Measurements from ENCODE around the gene RSRC1. TPM values are rescaled to one million over a fixed set of nuclear protein-coding genes. Genes with fewer than 3 reads are reported as not detected.
"Not testable (repeated sequence)": the region's sequence is repeated elsewhere in the genome, so short reads cannot be mapped to it uniquely, and the experiment has no call there.

RSRC1 gene
- polyA plus RNA-seq, 6 donors from 2014 or later = 36.5 to 50.2 (median 42.7) TPM

DNA sequence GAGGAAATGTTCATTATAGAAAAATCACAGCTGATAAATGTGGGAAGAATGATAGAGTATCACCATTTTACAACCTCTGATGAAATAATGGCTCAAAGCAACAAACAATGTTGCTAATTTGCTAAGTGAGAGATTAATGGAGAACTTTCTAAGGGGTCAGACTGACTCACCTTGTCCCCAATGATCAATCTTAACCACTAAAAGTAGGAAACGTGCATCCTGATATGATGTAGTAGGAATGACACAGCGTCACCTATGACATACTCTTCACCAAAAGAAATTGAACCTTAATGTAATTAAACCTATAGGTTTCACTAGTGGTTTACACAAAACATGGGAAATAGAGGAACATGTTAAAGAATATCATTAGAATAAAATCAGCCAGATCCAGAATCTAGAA is 426.0 kb downstream of the RSRC1 start:
- DNase-seq (no peak), ATAC-seq (ENCODE audit: low read depth in 2 of 2) (no peak)
- no peaks in the 10 kb centered on the region for H3K4me1 Mint-ChIP-seq
- no peaks in the 10 kb centered on the region for H3K9me3 Mint-ChIP-seq
- no peaks in the 10 kb centered on the region for H3K27me3 Mint-ChIP-seq
- H3K36me3 Mint-ChIP-seq = no peaks in the 10 kb centered on the region
- H3K4me3 Mint-ChIP-seq = no peak overlapping the region
- no peak overlapping the region for H3K27ac Mint-ChIP-seq

DNA sequence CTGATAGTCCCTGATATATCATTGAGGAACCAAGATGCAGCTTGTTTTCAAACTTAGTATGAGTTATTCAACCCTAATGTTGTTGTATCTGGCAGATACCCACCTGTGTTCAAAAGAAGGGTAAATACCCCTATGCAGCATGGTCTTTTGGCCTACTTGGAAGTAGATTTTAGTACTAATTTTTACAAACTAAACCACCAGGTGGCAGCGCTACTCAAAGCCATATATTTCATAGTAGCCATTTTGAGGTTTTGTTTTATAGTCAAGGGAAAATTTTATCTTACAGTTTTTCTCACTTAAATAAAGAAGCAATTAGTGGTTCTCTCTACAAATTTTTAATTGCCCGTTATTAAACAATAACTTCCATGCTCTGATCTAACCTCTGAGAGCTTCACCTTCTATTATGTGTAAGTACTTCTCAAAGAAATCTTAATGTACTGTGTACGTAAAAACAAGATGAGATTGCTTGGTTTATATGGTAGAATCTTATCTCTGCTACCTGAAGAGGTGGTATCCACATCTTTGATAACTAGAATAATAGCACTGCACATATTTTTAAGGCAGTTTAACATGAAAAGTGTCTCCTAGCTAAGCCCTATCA is 429.6 kb downstream of the RSRC1 start:
- H3K4me3 Mint-ChIP-seq = no peak overlapping the region
- H3K4me1 Mint-ChIP-seq = no peaks in the 10 kb centered on the region
- peak; percentile 11 for DNase-seq
- H3K9me3 Mint-ChIP-seq = no peaks in the 10 kb centered on the region
- H3K36me3 Mint-ChIP-seq = peaks cover 0 to 10% of the 10 kb centered on the region in 2 donors
- no peaks in the 10 kb centered on the region for H3K27me3 Mint-ChIP-seq
- H3K27ac Mint-ChIP-seq = no peak overlapping the region
- ATAC-seq (ENCODE audit: low read depth in 2 of 2) = peak in 1 of 2 donors; percentile 45

DNA sequence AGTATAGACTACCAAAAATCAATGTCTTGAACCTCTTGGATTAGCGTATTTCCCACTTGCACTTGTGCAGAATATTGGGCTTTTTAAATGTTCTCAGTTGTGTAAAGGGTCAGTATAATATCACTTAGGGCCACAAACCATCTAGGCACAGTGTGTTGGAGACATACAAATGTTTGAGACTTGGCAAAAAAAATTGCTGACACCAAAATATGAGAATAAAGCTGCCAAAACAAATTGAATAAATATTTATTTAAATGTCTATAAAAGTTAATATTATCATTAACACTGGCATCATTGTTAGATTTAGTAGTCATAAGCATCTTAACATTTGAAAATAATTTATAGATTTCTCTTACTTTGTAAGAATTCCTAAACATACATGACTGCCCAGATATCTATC is 430.2 kb downstream of the RSRC1 start:
- no peaks in the 10 kb centered on the region for H3K27me3 Mint-ChIP-seq
- no peaks in the 10 kb centered on the region for H3K9me3 Mint-ChIP-seq
- no peaks in the 10 kb centered on the region for H3K4me1 Mint-ChIP-seq
- DNase-seq (no peak), ATAC-seq (ENCODE audit: low read depth in 2 of 2) (no peak)
- no peak overlapping the region for H3K27ac Mint-ChIP-seq
- no peak overlapping the region for H3K4me3 Mint-ChIP-seq
- H3K36me3 Mint-ChIP-seq = peaks cover 0 to 10% of the 10 kb centered on the region in 2 donors

DNA sequence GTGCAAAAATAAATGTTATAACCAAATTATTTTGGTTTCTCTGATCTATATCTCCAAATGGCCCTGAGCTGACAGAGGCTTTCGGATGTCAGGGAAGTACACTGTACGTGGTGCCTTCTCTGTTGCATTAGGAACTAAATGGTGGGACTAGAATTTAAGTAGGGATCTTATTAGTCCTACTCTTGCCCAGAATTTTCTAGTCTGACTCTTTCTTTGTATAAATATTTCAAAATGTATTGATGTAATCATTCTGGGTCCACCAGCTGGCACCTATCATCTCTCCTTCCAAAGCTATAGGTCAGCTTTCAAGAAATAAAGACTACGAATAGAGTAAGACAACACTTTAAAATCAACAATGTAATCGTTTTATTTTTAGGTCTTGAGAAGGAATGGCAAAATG is 438.8 kb downstream of the RSRC1 start:
- Mint-ChIP-seq H3K4me1 (no peaks in the 10 kb centered on the region), H3K9me3 (peaks cover 0 to 9% (median 2%) of the 10 kb centered on the region in 7 donors), H3K27ac (no peak overlapping the region), H3K4me3 (no peak overlapping the region), H3K27me3 (no peaks in the 10 kb centered on the region), H3K36me3 (peaks cover 6 to 15% of the 10 kb centered on the region in 2 donors)
- DNase-seq (no peak), ATAC-seq (ENCODE audit: low read depth in 2 of 2) (no peak)

DNA sequence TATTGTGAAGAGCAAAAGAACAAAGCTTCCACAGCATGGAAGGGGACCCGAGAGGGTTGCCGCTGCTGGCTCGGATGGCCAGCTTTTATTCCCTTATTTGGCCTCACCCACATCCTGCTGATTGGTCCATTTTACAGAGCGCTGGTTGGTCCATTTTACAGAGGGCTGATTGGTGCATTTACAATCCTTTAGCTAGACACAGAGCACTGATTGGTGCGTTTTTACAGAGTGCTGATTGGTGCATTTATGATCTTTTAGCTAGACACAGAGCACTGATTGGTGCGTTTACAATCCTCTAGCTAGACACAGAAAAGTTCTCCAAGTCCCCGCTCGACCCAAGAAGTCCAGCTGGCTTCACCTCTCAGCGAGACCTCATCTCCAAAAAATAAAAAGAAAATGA is 440.0 kb downstream of the RSRC1 start:
- not testable (repeated sequence) for H3K4me3 Mint-ChIP-seq; DNase-seq; H3K27ac Mint-ChIP-seq; H3K4me1 Mint-ChIP-seq; H3K27me3 Mint-ChIP-seq; H3K9me3 Mint-ChIP-seq; ATAC-seq (ENCODE audit: low read depth in 2 of 2)
- peaks cover 6 to 11% of the 10 kb centered on the region in 2 donors for H3K36me3 Mint-ChIP-seq

DNA sequence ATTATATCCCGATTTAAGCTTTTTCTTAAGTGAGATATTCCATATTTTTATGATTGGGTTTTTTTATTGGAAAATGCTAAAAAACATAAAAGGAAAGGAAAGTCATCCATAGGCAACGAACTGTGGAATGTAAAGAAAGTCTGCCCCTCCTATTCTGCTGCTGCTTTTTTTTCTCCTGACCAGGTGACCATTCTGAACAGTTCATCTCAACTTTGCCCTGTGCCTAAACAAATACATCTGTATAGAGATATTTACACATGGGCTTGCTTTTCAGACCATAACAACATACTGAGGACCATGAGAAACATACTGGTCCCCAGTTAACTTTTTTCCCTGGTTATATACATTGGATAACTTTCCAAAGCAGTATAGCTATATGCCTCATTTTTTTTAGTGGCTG is 442.2 kb downstream of the RSRC1 start:
- no peak for DNase-seq
- Mint-ChIP-seq H3K27me3 (peaks cover 0 to 3% (median 0%) of the 10 kb centered on the region in 3 donors), H3K4me1 (no peaks in the 10 kb centered on the region), H3K27ac (no peak overlapping the region), H3K4me3 (no peak overlapping the region), H3K9me3 (peaks cover 0 to 9% (median 4%) of the 10 kb centered on the region in 7 donors), H3K36me3 (peaks cover 2 to 3% of the 10 kb centered on the region in 2 donors)
- no peak for ATAC-seq (ENCODE audit: low read depth in 2 of 2)

DNA sequence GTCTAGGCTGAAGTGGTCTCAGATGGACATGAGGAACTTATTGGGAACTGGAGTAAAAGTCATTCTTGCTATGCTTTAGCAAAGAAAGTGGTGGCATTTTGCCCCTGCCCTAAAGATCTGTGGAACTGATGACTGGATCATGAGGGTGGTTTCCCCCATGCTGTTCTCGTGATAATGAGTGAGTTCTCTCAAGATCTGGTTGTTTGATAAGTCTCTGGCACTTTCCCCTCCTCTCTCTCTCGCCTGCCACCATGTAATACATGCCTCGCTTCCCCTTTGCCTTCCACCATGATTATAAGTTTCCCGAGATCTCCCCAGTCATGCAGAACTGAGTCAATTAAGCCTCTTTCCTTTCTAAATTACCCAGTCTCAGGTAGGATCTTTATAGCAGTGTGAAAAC is 449.6 kb downstream of the RSRC1 start:
- no peak for DNase-seq
- ATAC-seq (ENCODE audit: low read depth in 2 of 2) = no peak
- Mint-ChIP-seq H3K9me3 (peaks cover 0 to 3% (median 0%) of the 10 kb centered on the region in 7 donors), H3K27ac (no peak overlapping the region), H3K4me1 (no peaks in the 10 kb centered on the region), H3K36me3 (no peaks in the 10 kb centered on the region), H3K4me3 (peak overlapping the region in 1 of 8 donors; percentile 1), H3K27me3 (peaks cover 5 to 20% (median 12%) of the 10 kb centered on the region in 3 donors)

DNA sequence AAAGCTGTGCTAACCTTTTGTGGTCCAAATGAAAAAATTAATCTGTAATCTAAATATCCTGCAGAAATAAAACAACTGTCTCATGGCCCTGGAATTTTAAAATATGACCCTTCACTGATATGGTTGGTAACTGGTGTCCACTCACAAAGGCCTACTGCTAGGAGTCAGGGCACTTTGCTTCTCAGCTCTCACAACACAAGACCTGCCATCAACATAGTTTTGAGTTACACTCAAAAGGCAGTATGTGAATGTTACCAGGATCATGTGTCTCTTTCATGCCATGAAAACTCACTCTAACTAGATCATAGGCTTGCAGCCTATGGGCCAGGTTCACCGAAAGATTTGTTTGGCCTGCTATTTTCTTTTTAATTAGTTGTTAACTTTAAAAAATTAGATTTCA is 451.1 kb downstream of the RSRC1 start:
- DNase-seq (no peak), ATAC-seq (ENCODE audit: low read depth in 2 of 2) (no peak)
- H3K27me3 Mint-ChIP-seq = peaks cover 5 to 27% (median 12%) of the 10 kb centered on the region in 3 donors

DNA sequence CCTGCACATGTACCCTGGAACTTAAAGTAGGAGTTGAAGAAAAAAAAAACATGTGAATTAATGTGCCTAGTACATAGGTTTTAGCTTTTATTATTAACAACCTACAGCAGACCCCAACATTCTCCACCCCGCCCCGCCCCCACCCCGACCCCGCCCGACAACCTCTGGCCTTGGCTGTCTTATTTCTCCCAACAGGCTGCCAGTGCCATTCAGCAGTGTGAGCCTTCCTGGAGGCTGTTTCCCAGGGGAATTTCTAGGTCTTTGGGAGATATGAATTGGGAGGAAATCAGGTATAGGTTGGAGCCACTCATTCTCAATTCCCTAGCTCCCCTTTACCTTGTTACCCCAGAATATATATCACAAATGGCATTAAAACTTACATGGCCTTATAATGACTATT is 452.8 kb downstream of the RSRC1 start:
- Mint-ChIP-seq H3K27me3 (peaks cover 6 to 38% (median 14%) of the 10 kb centered on the region in 3 donors), H3K36me3 (no peaks in the 10 kb centered on the region), H3K4me3 (no peak overlapping the region), H3K4me1 (no peaks in the 10 kb centered on the region), H3K9me3 (peaks cover 0 to 12% (median 3%) of the 10 kb centered on the region in 7 donors), H3K27ac (no peak overlapping the region)
- no peak for DNase-seq
- ATAC-seq (ENCODE audit: low read depth in 2 of 2) = no peak

More for the DNA sequence above, 451.1 kb downstream of the RSRC1 start:
- Mint-ChIP-seq H3K4me1 (no peaks in the 10 kb centered on the region), H3K9me3 (peaks cover 0 to 11% (median 6%) of the 10 kb centered on the region in 7 donors), H3K36me3 (no peaks in the 10 kb centered on the region), H3K4me3 (no peak overlapping the region), H3K27ac (no peak overlapping the region)

DNA sequence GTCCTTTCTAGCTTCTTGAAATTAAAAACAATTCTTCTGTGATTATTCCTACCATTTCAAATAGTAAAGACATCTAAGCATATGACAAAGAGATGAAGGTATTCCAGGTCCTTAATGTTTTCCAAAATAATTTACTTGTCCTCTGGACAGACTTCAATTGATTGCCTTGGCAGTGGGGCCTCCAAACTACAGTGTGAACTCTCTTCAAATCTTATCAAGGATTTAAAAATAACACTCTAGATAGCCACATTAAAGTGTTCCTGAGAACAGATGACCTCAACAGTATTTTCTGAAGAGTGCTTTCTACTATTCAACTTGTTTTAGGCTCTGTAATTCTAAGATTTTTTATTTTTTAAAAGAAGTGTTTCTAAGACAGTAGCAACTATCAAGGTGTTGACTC is 453.2 kb downstream of the RSRC1 start:
- Mint-ChIP-seq H3K27ac (no peak overlapping the region), H3K9me3 (peaks cover 0 to 12% (median 3%) of the 10 kb centered on the region in 7 donors), H3K4me1 (no peaks in the 10 kb centered on the region), H3K36me3 (no peaks in the 10 kb centered on the region), H3K27me3 (peaks cover 6 to 42% (median 18%) of the 10 kb centered on the region in 3 donors), H3K4me3 (no peak overlapping the region)
- ATAC-seq (ENCODE audit: low read depth in 2 of 2) (no peak), DNase-seq (no peak)

DNA sequence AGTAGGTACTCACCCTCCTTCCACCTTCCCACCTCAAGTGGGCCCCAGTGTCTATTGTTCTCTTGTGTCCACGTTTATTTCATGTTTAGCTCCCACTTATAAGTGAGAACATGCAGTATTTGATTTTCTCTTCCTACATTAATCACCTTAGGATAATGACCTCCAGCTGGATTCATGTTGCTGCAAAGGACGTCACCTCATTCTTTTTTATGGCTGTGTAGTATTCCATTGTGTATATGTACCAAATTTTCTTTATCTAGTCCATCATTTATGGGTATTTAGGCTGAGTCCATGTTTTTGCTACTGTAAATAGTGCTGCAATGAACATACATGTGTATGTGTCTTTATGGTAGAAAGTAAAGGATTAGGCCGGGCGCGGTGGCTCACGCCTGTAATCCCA is 455.2 kb downstream of the RSRC1 start:
- Mint-ChIP-seq H3K9me3 (peaks cover 0 to 13% (median 4%) of the 10 kb centered on the region in 7 donors), H3K36me3 (peaks cover 0 to 8% of the 10 kb centered on the region in 2 donors), H3K27ac (peak overlapping the region in 1 of 6 donors; percentile 17), H3K27me3 (peaks cover 17 to 50% (median 21%) of the 10 kb centered on the region in 3 donors), H3K4me3 (peak overlapping the region in 1 of 8 donors; percentile 35), H3K4me1 (no peaks in the 10 kb centered on the region)
- no peak for ATAC-seq (ENCODE audit: low read depth in 2 of 2)
- no peak for DNase-seq

DNA sequence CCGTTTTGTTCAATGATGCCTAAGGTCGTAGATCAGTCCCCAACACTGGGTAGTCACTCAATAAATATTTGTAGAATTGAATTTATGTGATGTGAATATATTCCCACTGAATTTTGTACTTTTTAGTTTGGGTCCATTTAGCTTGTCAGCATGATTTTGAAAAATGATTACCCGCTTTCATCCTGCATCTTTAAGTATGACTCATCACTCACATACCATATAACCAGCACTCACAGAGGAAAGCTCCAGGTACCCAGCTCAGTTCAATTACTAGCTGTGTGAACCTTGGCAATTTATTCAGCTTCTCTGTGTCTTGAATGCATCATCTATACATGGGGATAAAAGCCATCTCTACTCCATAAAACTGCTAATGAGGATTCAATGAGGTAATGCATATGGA is 458.9 kb downstream of the RSRC1 start:
- no peak for DNase-seq
- Mint-ChIP-seq H3K4me3 (no peak overlapping the region), H3K36me3 (peaks cover 0 to 17% of the 10 kb centered on the region in 2 donors), H3K27ac (no peak overlapping the region), H3K27me3 (peaks cover 37 to 68% (median 41%) of the 10 kb centered on the region in 3 donors), H3K4me1 (peaks cover 6 to 13% (median 10%) of the 10 kb centered on the region in 3 donors), H3K9me3 (peaks cover 0 to 18% (median 7%) of the 10 kb centered on the region in 7 donors)
- ATAC-seq (ENCODE audit: low read depth in 2 of 2) = no peak

DNA sequence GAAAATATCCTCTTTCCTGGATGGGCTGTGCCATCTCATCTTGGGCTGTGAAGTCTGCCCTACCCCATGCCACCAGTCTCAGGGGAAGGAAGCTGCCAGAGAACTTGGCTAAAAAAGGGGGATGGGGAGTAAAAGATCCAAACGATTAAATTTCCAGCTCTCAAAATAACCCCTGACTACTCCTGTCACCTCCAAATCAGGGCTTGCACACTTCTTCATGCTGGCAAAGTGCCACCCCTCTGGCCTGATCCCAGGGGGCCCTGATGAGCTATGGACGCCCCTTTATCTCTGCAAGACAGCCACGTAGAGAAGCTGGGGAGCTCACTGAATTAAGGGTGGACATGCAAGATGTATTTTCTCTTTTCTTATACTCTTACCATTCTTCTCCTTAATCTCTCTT is 459.9 kb downstream of the RSRC1 start:
- Mint-ChIP-seq H3K36me3 (peaks cover 0 to 17% of the 10 kb centered on the region in 2 donors), H3K4me3 (peak overlapping the region in 1 of 8 donors; percentile 74), H3K4me1 (peaks cover 6 to 13% (median 10%) of the 10 kb centered on the region in 3 donors), H3K9me3 (peaks cover 0 to 18% (median 7%) of the 10 kb centered on the region in 7 donors), H3K27ac (peak overlapping the region in 2 of 6 donors; percentile 15 to 74), H3K27me3 (peaks cover 37 to 68% (median 41%) of the 10 kb centered on the region in 3 donors)
- no peak for DNase-seq
- no peak for ATAC-seq (ENCODE audit: low read depth in 2 of 2)

DNA sequence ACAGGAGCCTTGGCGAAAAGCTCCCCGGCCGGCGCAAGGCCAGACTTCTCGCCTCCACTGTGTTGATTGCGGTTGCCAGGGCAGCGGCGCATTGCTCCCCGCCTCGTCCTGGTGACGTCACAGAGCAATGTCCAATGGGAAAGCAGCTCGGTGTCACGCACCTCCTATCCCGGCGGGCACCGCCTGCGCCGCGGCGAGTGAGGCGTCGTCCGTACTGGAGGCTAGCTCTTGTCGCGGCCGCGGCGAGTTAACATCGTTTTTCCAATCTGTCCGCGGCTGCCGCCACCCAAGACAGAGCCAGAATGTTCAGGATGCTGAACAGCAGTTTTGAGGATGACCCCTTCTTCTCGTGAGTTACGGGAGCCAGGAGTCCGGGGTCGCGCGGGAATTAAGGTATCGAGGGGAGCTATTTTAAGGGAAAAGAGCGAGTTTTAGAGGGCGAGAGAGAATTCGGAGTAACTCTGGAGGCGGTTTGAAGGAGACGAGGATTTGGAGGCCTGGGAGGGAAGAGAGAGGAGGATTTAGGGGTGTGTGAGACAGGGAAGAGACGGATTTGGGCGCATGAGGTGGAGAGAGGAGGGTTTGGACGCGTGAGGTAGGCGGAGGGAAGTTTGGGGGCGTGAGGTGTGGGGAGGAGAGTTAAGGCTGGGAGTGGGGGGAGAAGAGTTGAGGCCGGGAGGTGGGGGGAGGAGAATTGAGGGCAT is 461.3 kb downstream of the RSRC1 start, which contains the start of gene MLF1:
Gene MLF1, plus strand, starts transcription at position 196 of the 704 bp plus-strand sequence. Its CDS starts 107 bp downstream, at position 303.
- peak; percentile 96 to 98 for ATAC-seq (ENCODE audit: low read depth in 2 of 2)
- H3K27ac Mint-ChIP-seq = peak within 1 kb of the TSS; percentile 71 to 95 (median 87)

More for the DNA sequence above, 461.3 kb downstream of the RSRC1 start, which contains the start of gene MLF1:
- peak; percentile 72 for DNase-seq
- peak within 1 kb of the TSS; percentile 74 to 94 (median 87) for H3K4me3 Mint-ChIP-seq
- H3K9me3 Mint-ChIP-seq = peaks cover 0 to 9% (median 3%) of the 10 kb centered on the region in 7 donors
- peaks cover 0 to 17% of the 10 kb centered on the region in 2 donors for H3K36me3 Mint-ChIP-seq
- peaks cover 37 to 61% (median 41%) of the 10 kb centered on the region in 3 donors for H3K27me3 Mint-ChIP-seq
- peaks cover 6 to 13% (median 10%) of the 10 kb centered on the region in 3 donors for H3K4me1 Mint-ChIP-seq

All from naive B cell (primary cell).